CD8-positive, alpha-beta memory T cell (primary cell): ENCODE measurements around the gene TBC1D8. TPM values are rescaled to one million over a fixed set of nuclear protein-coding genes. Genes with fewer than 3 reads are reported as not detected.

Experiments used
- CTCF ChIA-PET: fragments of 350-600 bp; sonication (Branson Sonifier 250); formaldehyde crosslinking; loops from one replicate; lab custom pipeline; 2021; ENCODE audit warnings: antibody characterized with exemption; lab: Charles Lee
- POLR2A ChIA-PET: fragments of 350-600 bp; sonication (Branson Sonifier 250); formaldehyde crosslinking; loops from one replicate; lab custom pipeline; 2021; ENCODE audit warnings: antibody characterized with exemption; lab: Charles Lee
- DNase-seq, 5 donors: peaks; one replicate each; pipeline versions ENCODE4 v3.0.0 to v3.0.0-alpha.2; 2020 to 2022; ENCODE audit warnings: mixed read lengths in 1 of 5
- H3K27ac ChIP-seq: one replicate; pipeline ENCODE4 v1.7.0; 2013; ENCODE audit warnings: low read depth, mild to moderate bottlenecking, low read length, moderate library complexity
- H3K27me3 ChIP-seq: 2 replicates; pipeline ENCODE4 v1.7.0; 2013; ENCODE audit warnings: low read length, mild to moderate bottlenecking; ENCODE audit not compliant: insufficient read depth, poor library complexity, severe bottlenecking
- H3K36me3 ChIP-seq: 2 replicates; pipeline ENCODE4 v1.7.0; 2013; ENCODE audit warnings: mild to moderate bottlenecking, low read length, moderate library complexity; ENCODE audit not compliant: insufficient read depth
- H3K4me1 ChIP-seq: 2 replicates; pipeline ENCODE4 v1.7.0; 2013; ENCODE audit warnings: mild to moderate bottlenecking, low read length, moderate library complexity; ENCODE audit not compliant: insufficient read depth
- H3K4me3 ChIP-seq: 2 replicates; pipeline ENCODE4 v1.7.0; 2013; ENCODE audit warnings: mild to moderate bottlenecking, low read length
- H3K9me3 ChIP-seq: 2 replicates; pipeline ENCODE4 v1.7.0; 2013; ENCODE audit warnings: mild to moderate bottlenecking, low read length
- H3K27ac Mint-ChIP-seq, 8 donors: one replicate each; pipeline ENCODE4 v1.8.0; 2020 to 2021; ENCODE audit warnings: mixed read lengths in 8 of 8, mild to moderate bottlenecking in 6 of 8, inconsistent platforms in 3 of 8, moderate library complexity in 3 of 8
- H3K27me3 Mint-ChIP-seq, 2 donors: one replicate each; pipeline ENCODE4 v1.8.0; 2020 to 2021; ENCODE audit warnings: mixed read lengths in 2 of 2, mild to moderate bottlenecking in 1 of 2, moderate library complexity in 1 of 2
- H3K36me3 Mint-ChIP-seq, 3 donors: one replicate each; pipeline ENCODE4 v1.8.0; 2020 to 2021; ENCODE audit warnings: mixed read lengths in 3 of 3, inconsistent platforms in 1 of 3, mild to moderate bottlenecking in 1 of 3
- H3K4me1 Mint-ChIP-seq, 3 donors: one replicate each; pipeline ENCODE4 v1.8.0; 2020 to 2021; ENCODE audit warnings: mixed read lengths in 3 of 3, inconsistent platforms in 1 of 3, mild to moderate bottlenecking in 1 of 3
- H3K4me3 Mint-ChIP-seq, 7 donors: one replicate each; pipeline ENCODE4 v1.8.0; 2020 to 2021; ENCODE audit warnings: mixed read lengths in 7 of 7, mild to moderate bottlenecking in 6 of 7, moderate library complexity in 4 of 7, inconsistent platforms in 2 of 7
- H3K9me3 Mint-ChIP-seq, 5 donors: one replicate each; pipeline ENCODE4 v1.8.0; 2020 to 2022; ENCODE audit warnings: mixed read lengths in 5 of 5, mild to moderate bottlenecking in 3 of 5, moderate library complexity in 2 of 5, inconsistent platforms in 1 of 5
- polyA plus RNA-seq: library from polyadenylated mRNA; unstranded; fragments of 300-500 nt; fragmentation: Illumina TruSeq; gene quantifications from one replicate; pipeline ENCODE4 v1.2.3, GENCODE V29; 2021
- total RNA-seq, 2 experiments: library from RNA; stranded (reverse); gene quantifications; one replicate each; pipeline ENCODE4 v1.2.3, GENCODE V29; 2021

TBC1D8 gene
- total and polyA plus RNA-seq, 3 experiments from 2014 or later, result 0.55 to 0.89 (median 0.69) TPM

DNA sequence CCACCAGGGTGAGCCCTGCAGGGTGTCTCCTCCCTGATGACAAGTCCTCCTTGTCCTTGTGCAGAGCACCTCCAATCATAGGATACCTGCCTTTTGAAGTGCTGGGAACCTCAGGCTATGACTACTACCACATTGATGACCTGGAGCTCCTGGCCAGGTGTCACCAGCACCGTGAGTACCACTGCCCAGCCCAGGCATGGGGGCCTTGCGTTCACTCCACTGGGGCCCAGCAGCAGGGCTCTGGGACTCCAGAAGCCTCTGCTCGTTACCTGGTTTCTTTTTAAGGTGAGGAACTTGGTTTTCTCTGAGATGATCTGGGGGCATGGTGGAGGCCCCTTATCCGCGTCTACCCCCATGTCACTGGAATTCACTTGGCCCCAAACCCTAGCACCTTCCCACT lies 185.6 kb downstream of the TBC1D8 start:
- Mint-ChIP-seq H3K36me3 (no peaks in the 10 kb centered on the region), H3K4me3 (no peak overlapping the region), H3K27ac (no peak overlapping the region), H3K4me1 (no peaks in the 10 kb centered on the region), H3K9me3 (no peaks in the 10 kb centered on the region), H3K27me3 (no peaks in the 10 kb centered on the region)
- DNase-seq, result no peak
- Histone ChIP-seq H3K27ac (no peak overlapping the region), H3K36me3 (no peaks in the 10 kb centered on the region), H3K4me1 (peaks cover 9% of the 10 kb centered on the region), H3K9me3 (no peaks in the 10 kb centered on the region), H3K27me3 (no peaks in the 10 kb centered on the region), H3K4me3 (no peak overlapping the region)
- ChIA-PET POLR2A (no interaction called here), CTCF (interaction anchor here (1.1 kb wide), 1 partner anchor 355 kb away, joined by 3 read pairs; no protein-coding TSS in a partner anchor)

DNA sequence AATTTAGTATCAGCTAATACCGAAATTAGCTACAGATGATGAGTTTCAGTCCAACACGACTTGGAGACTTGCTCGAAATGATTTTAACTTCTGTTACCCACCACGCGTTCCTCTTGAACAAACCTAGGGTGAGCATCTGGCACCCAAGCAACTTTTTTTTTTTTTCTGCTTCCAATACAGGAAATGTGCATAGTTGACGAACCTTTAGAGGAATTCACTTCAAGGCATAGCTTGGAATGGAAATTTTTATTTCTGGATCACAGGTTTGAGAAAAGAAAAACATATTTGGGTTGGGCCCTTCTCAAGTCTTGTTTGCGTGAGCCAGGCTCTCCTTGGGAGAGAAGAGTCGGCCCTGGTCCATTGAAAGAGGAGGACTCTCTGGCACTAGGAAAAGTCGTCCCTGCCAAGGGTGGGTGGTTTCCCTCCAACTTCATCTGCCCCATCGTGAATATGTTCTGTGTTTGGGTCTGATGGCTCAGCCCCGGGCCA lies 186.5 kb downstream of the TBC1D8 start:
- Histone ChIP-seq H3K36me3 (no peaks in the 10 kb centered on the region), H3K4me3 (no peak overlapping the region), H3K27me3 (no peaks in the 10 kb centered on the region), H3K4me1 (peaks cover 9% of the 10 kb centered on the region), H3K9me3 (no peaks in the 10 kb centered on the region), H3K27ac (no peak overlapping the region)
- H3K36me3 Mint-ChIP-seq, result no peaks in the 10 kb centered on the region
- no peak overlapping the region for H3K27ac Mint-ChIP-seq
- H3K4me1 Mint-ChIP-seq, result no peaks in the 10 kb centered on the region
- H3K9me3 Mint-ChIP-seq, result no peaks in the 10 kb centered on the region
- CTCF ChIA-PET, result interaction anchor here (1.1 kb wide), 1 partner anchor 354 kb away, joined by 3 read pairs; no protein-coding TSS in a partner anchor
- H3K4me3 Mint-ChIP-seq, result no peak overlapping the region
- DNase-seq, result no peak
- POLR2A ChIA-PET, result interaction anchor here (0.7 kb wide), 1 partner anchor 353 kb away, joined by 3 read pairs; no protein-coding TSS in a partner anchor
- no peaks in the 10 kb centered on the region for H3K27me3 Mint-ChIP-seq

DNA sequence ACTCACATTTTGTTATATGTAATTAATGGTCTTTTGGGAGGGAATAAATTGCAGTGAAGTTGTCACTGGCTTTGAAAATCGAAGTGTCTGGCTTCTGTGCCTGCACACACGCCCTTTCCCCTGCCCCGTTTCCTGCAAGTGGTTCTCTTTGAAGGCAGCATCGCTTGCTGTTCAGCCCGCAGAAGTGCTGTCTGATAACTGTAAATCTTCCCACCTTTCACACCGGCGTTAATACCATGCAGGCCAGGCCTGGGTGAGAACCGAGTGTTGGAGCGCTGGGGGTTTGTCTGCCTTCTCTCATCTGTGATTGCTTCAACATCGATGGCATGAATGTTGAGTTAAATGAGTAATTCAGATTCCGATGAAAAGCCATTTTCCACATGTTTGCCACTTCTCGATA lies 187.0 kb downstream of the TBC1D8 start:
- Histone ChIP-seq H3K9me3 (no peaks in the 10 kb centered on the region), H3K27ac (no peak overlapping the region), H3K4me1 (peaks cover 9% of the 10 kb centered on the region), H3K27me3 (no peaks in the 10 kb centered on the region), H3K4me3 (no peak overlapping the region), H3K36me3 (no peaks in the 10 kb centered on the region)
- H3K27ac Mint-ChIP-seq, result no peak overlapping the region
- no peaks in the 10 kb centered on the region for H3K36me3 Mint-ChIP-seq
- no peaks in the 10 kb centered on the region for H3K27me3 Mint-ChIP-seq
- H3K4me1 Mint-ChIP-seq, result no peaks in the 10 kb centered on the region
- ChIA-PET CTCF (interaction anchor here (1.1 kb wide), 1 partner anchor 354 kb away, joined by 3 read pairs; no protein-coding TSS in a partner anchor), POLR2A (interaction anchor here (0.7 kb wide), 1 partner anchor 353 kb away, joined by 3 read pairs; no protein-coding TSS in a partner anchor)
- no peaks in the 10 kb centered on the region for H3K9me3 Mint-ChIP-seq
- H3K4me3 Mint-ChIP-seq, result no peak overlapping the region
- DNase-seq, result peak in 1 of 5 donors; percentile 11

DNA sequence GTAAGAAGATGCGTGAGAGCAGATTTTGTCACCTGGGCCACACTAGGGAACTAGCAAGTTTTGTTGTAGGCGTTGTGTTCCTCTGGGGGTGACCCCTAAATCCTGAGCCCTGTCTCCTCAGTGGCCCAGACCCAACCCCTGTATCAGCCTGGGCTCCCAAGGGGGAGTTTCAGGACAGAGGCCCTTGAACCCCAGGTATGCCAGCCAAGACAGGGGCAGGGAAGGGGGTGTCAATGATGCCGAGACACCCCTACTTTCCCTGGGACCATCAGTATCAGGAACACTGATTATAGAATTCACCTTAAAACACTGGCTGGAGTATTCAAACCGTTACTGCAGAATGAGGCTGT lies 188.2 kb downstream of the TBC1D8 start:
- Mint-ChIP-seq H3K27me3 (peaks cover 0 to 6% of the 10 kb centered on the region in 2 donors), H3K27ac (no peak overlapping the region), H3K4me1 (no peaks in the 10 kb centered on the region), H3K9me3 (no peaks in the 10 kb centered on the region), H3K36me3 (no peaks in the 10 kb centered on the region), H3K4me3 (no peak overlapping the region)
- Histone ChIP-seq H3K27me3 (no peaks in the 10 kb centered on the region), H3K4me1 (peaks cover 9% of the 10 kb centered on the region), H3K27ac (no peak overlapping the region), H3K4me3 (no peak overlapping the region), H3K36me3 (no peaks in the 10 kb centered on the region), H3K9me3 (no peaks in the 10 kb centered on the region)
- ChIA-PET CTCF (no interaction called here), POLR2A (no interaction called here)
- DNase-seq, result no peak

DNA sequence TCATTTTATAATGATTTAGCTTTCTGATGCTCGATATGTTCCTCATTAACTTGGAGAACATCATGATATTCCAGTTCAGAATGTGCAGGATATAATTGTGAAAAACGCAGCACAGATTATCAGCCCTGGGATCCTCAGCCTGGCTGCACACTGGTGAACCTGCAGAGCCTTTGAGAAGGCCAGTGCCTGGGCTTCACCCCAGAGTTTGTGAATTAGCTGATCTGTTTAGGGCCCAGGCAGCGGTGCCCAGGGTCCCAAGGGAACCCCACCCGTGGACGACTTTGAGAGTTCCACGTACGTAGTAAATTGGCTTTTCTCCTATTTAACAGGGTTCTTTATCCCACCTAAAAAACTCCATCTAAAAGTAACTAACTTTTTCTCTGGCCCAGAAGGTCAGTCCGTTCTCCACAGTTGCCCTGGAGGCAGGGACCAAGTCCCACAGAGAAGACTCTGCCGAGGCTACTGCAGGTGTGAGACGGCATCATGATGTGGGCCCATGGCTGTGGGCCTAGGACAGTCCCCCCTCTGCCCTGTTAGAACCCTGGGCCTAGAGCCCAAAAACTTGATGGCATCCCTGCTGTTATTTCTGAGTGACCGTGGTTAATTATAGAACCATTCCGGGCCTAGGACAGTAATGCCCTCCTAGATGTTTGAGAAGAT lies 188.7 kb downstream of the TBC1D8 start:
- Histone ChIP-seq H3K4me3 (no peak overlapping the region), H3K9me3 (no peaks in the 10 kb centered on the region), H3K4me1 (peaks cover 9% of the 10 kb centered on the region), H3K27ac (no peak overlapping the region), H3K27me3 (no peaks in the 10 kb centered on the region), H3K36me3 (no peaks in the 10 kb centered on the region)
- no peak for DNase-seq
- Mint-ChIP-seq H3K4me3 (no peak overlapping the region), H3K4me1 (no peaks in the 10 kb centered on the region), H3K27ac (no peak overlapping the region), H3K27me3 (peaks cover 0 to 6% of the 10 kb centered on the region in 2 donors), H3K36me3 (no peaks in the 10 kb centered on the region), H3K9me3 (no peaks in the 10 kb centered on the region)
- POLR2A ChIA-PET, result no interaction called here
- CTCF ChIA-PET, result no interaction called here

DNA sequence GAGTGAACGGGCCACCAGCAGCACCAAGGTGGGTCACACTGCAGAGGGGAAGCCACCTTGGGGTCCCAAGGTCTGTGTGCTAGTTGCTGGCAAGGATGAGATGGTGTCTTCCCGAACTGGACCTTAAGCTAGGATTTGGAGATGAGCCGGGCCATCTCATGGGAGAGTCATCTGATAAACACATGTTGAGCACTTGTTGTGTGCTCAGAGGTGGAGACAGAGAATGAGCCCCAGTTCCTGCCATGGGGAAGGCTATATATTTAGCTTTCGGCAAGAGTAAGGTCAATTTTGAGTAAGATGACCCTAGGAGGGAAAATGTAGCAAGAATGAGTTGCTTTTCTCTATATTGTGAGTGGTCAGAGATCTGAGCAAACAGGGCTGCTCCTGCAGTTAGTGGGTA lies 190.5 kb downstream of the TBC1D8 start:
- ChIA-PET POLR2A (no interaction called here), CTCF (interaction anchor here (1.0 kb wide), 1 partner anchor 15 kb away, joined by 3 read pairs; no protein-coding TSS in a partner anchor)
- Histone ChIP-seq H3K4me1 (peaks cover 9% of the 10 kb centered on the region), H3K36me3 (no peaks in the 10 kb centered on the region), H3K27ac (no peak overlapping the region), H3K27me3 (no peaks in the 10 kb centered on the region), H3K4me3 (no peak overlapping the region), H3K9me3 (no peaks in the 10 kb centered on the region)
- no peaks in the 10 kb centered on the region for H3K36me3 Mint-ChIP-seq
- peaks cover 0 to 12% of the 10 kb centered on the region in 2 donors for H3K27me3 Mint-ChIP-seq
- H3K4me1 Mint-ChIP-seq, result no peaks in the 10 kb centered on the region
- H3K9me3 Mint-ChIP-seq, result no peaks in the 10 kb centered on the region
- DNase-seq, result no peak
- no peak overlapping the region for H3K27ac Mint-ChIP-seq
- H3K4me3 Mint-ChIP-seq, result no peak overlapping the region

DNA sequence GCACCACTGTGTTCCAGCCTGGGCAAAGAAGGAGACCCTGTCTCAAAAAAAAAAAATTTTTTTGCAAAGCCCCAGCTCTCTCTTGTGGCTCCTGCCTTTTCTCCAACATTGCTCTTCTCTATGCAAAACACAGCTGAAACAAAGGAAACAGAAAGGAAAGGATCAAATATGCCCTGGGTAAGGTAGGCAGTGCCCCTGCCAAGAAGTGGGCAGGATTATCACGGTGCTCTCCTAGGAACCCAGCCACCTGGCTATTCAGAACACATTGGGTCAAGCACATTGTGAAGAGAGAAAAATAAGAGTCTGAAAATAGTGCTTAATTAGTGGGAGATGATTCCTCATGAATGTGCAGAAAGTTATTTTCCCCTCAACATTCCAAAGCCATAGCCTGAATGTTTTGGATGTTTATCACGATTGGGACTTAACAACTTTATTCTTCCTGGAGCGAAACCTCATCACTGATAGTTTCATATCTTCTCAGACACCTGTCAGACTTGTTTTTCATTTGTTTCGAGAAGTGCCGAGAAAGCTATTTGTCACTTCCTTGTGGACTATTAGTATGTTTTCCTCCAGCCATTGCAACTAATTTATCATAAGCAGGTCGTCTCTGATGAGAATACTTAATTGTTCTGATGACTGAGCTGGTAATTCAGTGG lies 191.8 kb downstream of the TBC1D8 start:
- Histone ChIP-seq H3K27ac (no peak overlapping the region), H3K4me3 (no peak overlapping the region)
- POLR2A ChIA-PET, result no interaction called here

DNA sequence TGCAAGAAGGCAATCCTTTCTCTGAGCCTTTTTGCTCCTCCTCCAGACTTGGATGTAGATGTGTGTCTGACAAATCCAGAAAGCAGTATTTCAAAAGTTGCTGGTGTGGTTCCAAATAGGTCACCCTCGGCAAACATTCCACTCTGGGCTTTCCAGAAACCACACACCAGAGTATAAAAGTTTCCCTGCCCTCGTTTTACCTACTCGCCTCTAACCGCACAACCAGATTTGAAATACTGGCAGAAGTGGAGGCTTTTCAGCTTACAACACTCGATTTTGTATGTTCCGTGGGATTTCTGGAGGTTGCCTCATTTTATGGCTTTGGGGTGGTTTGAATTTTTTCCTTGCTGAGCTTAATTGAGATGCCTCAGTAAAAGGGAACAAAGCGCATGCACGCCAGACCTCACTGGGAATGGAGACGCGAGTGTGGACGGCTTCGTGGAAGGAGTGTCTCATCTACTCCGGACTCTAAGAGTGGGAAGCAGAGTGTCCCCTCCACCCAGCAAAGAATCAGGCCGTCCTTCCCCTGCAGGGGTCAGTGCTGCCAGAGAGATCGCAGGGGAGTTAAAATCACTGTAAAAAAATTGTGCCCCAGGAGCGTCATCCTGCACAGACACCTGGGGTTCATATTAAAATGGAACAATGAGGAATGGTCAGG lies 193.1 kb downstream of the TBC1D8 start:
- H3K9me3 ChIP-seq, result no peaks in the 10 kb centered on the region
- POLR2A ChIA-PET, result no interaction called here
- Mint-ChIP-seq H3K9me3 (no peaks in the 10 kb centered on the region), H3K4me3 (no peak overlapping the region), H3K36me3 (no peaks in the 10 kb centered on the region), H3K4me1 (no peaks in the 10 kb centered on the region), H3K27me3 (peaks cover 0 to 12% of the 10 kb centered on the region in 2 donors), H3K27ac (no peak overlapping the region)
- CTCF ChIA-PET, result no interaction called here
- H3K27me3 ChIP-seq, result no peaks in the 10 kb centered on the region
- H3K4me1 ChIP-seq, result no peaks in the 10 kb centered on the region
- H3K36me3 ChIP-seq, result no peaks in the 10 kb centered on the region
- H3K4me3 ChIP-seq, result no peak overlapping the region
- no peak for DNase-seq
- no peak overlapping the region for H3K27ac ChIP-seq

More for the DNA sequence above, 191.8 kb downstream of the TBC1D8 start:
- Histone ChIP-seq H3K9me3 (no peaks in the 10 kb centered on the region), H3K36me3 (no peaks in the 10 kb centered on the region), H3K27me3 (no peaks in the 10 kb centered on the region), H3K4me1 (peaks cover 8% of the 10 kb centered on the region)
- H3K9me3 Mint-ChIP-seq, result no peaks in the 10 kb centered on the region
- CTCF ChIA-PET, result no interaction called here
- H3K27me3 Mint-ChIP-seq, result peaks cover 0 to 12% of the 10 kb centered on the region in 2 donors
- no peak overlapping the region for H3K27ac Mint-ChIP-seq
- DNase-seq, result no peak
- no peaks in the 10 kb centered on the region for H3K36me3 Mint-ChIP-seq
- no peaks in the 10 kb centered on the region for H3K4me1 Mint-ChIP-seq
- H3K4me3 Mint-ChIP-seq, result no peak overlapping the region
